ENCODE measurements around the gene AIP. TPM values are rescaled to one million over a fixed set of nuclear protein-coding genes. Genes with fewer than 3 reads are reported as not detected.

Gene AIP
- 42.7 to 46.9 TPM (median 43.8 TPM) in 5 replicates for total RNA-seq (2022; extraction: Qiagen RNA extraction)

DNA sequence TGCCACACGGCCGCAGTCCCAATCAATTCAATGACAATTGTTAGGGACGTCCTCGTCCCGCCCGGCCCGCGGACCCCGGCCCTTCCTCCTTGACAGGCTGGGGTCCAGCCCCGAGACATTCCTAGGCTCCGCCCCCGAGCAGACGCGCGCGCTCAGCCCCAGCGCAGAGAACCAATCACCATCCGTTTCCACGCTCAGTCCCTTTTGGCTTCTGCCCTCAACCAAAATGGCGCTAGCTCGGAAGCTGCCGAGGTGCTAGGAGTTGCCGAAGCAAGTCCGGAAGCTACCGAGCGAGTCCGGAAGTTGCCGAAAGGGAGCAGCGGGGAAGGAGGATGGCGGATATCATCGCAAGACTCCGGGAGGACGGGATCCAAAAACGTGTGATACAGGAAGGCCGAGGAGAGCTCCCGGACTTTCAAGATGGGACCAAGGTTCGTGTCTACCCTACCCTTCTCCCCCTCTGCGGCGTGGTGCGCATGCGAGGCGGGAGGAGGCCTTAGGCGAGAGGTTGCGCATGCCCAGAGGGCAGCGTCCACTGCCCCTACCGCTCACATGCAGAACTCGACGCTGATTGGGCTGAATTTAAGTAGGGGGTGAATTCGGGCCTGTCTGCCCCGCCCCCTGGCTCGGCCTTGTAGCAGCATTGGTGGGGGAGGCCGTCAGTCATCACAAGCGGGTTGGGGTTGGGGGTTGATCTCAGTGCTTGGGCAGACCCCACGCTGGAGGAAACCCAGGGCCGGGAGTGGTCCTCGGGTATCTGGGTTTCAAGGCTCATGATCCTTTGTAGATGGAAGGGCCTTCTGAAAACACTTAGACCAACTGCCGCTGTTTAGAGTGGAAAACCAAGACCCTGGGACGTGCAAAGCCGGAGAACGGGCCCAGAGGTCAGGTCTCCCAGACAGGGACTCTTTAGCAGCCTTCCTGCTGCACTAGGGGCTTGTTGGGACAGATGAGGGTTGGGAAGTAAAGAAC lies at the start of gene AIP:
TSS of gene AIP (plus strand) at position 200 of the 972 bp plus-strand sequence. CDS start at position 333, 133 bp downstream.

DNA sequence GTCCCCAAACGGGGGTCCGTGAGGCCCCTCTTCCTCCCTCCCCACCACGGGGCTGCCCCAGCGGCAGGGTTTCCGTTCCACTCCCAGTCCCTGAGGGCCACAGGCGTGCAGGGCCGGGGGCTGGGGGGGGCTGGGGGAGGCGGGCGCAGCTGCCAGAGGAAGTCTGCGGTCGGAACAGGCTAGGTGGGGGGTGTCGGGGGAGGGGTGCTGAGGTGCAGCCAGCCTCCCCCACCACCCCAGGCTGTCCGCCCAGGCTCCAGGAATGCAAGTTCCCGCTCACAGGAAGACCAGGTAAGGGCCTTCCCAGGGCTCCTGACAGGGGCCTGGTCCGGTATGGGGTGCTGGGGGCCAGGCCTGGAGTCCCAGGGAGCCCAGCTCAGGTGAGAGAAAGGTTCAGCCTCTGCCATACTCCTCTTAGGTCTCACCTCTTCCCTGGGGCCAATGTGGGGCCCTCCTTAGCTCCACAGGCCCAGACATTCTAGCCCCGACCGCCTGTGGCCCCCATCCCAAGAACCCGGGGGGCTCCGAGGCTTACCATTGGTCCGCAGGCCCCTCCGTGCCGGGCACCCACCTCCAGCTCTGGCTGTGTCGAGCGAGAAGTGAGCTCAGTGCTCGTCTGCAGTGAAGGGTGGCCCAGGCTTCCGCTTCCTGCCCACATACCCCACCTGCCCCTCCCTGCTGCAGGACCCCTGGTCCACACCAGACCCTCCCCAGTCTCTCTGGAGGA lies 45.6 kb upstream of the AIP start, which contains the start of gene PTPRCAP:
TSS of gene PTPRCAP (minus strand) at position 601 of the 727 bp plus-strand sequence. CDS start at position 538, 63 bp downstream.

DNA sequence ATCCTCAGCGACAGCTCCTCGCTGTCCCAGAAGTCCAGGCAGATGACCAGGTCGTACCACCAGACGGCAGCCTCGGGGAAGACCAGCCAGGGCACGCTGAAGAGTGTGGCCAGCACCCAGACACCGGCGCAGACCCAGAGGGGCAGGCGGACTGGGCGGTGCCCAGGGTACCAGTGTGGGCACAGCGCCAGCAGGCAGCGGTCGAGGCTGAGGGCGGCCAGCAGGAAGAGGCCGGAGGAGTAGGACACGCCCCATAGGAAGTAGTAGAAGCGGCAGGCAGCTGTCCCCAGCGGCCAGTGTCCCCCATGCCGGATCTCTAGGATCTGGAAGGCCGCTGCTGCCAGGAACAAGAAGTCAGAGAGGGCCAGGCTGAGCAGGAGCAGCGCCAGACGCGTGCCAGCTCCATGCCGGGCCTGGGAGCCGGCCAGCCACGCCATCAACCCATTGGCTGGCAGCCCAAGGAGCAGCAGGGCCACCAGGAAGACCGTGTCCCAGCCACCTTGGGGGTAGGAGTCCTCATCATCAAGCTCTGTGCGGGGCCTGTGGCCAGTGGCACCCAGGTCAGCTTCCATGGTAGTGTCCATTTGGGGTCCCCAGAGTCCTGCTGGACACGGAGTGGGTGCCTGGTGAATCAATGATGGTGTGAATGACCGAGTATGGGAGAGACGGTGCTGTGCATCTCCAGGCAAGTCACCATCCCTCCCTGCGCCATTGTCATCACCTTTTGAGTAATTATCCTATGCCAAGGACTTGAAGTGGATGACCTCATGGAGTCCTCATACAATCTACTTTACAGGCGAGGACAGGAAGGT lies 30.5 kb upstream of the AIP start, which contains the start of gene GPR152:
TSS of gene GPR152 (minus strand) at position 589 of the 812 bp plus-strand sequence. CDS start at position 584, 5 bp downstream.

DNA sequence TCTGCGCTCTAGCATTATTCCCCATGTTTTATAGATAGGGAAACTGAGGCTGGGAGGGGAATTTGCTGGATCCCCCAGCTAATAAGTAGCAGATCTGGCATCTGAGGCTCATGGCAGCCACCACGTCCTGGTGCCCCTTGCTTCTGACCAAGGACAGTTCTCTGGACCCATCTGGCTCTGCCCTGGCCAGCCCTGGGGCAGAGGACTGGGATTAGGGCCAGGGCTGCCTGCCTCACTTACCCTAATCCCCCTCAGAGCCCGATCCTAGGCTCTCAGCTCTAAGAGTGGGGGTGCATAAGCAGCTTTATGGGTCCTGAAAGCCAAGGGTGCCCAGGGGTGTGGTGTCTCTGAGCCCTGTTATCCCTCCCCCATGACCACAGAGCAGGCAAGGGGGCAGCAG lies 27.8 kb upstream of the AIP start, which contains the start of gene CABP4:
TSS of gene CABP4 (plus strand) at position 301 of the 400 bp plus-strand sequence. CDS start at position 371, 70 bp downstream.

DNA sequence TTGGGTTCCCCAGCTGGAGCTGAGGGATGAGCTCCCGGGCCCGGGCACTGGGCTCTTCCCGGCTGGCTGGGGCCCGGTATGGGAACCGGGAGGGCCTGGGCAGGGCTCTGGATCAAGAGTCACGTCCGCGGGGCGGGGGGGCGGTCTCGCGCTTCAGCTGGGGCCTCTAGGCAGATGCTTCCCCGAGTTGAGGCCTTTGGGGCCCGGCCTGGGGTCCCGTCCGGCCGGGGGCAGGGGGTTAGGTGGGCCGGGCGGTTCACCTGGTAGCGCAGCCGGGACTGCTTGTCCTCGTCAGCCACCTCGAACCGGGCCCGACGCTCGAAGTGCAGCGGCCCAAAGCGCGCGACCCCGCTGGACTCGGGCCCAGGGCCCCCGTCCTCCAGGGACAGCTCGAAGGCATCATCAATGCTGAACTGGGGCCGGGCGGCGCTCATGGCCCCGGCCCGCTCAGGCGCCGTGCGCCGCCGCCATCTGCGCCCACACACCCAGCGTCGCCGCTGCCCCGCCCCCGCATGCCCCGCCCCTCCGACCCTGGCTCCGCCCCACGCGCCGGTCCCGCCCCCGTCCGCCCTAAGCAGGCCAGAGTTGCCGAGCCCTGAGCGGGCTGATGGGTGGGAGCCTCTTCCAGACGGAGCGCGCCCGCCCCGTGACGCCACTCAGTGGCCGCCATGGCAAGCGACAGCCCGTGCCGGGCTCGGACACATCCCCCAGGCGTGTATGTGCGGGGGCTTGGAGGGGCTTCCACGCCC lies 13.9 kb upstream of the AIP start, which contains the start of gene TMEM134:
TSS of gene TMEM134 (minus strand) at position 493 of the 749 bp plus-strand sequence. CDS start at position 434, 59 bp downstream.

DNA sequence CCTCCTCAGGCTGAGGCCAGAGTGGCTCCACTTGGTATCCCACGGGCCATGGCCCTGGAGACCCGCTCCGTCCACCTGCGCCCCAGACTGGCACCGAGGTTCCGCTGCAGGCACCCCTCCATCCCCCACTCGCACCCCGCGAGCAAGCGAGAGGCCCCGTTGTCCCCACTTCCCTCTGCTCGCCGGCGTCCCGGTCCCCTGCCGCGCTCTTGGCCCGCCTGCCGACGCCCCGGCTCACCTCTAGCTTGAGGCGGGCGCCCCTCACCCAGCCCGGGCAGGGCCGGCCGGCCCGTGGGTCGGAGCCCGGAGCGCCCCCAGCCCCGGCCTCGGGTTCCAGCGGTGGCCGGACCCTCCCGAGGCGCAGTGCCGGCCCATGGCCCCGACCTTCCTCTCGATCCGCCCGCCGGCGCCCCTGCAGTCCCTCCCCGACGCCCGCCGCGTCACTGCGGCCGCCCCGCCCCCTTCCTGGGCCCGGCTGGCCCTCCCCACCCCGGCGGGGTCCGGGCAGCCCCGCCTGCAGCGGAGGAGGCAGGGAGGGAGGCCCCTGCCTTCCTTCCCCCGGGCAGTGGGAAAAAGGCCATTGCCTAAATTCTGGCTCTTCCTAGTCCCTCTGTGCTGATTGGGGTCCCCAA lies 22.2 kb downstream of the AIP start, which contains the start of gene PITPNM1:
TSS of gene PITPNM1 (minus strand) at position 414 of the 632 bp plus-strand sequence. CDS start 1,183 bp downstream, outside the sequence.

DNA sequence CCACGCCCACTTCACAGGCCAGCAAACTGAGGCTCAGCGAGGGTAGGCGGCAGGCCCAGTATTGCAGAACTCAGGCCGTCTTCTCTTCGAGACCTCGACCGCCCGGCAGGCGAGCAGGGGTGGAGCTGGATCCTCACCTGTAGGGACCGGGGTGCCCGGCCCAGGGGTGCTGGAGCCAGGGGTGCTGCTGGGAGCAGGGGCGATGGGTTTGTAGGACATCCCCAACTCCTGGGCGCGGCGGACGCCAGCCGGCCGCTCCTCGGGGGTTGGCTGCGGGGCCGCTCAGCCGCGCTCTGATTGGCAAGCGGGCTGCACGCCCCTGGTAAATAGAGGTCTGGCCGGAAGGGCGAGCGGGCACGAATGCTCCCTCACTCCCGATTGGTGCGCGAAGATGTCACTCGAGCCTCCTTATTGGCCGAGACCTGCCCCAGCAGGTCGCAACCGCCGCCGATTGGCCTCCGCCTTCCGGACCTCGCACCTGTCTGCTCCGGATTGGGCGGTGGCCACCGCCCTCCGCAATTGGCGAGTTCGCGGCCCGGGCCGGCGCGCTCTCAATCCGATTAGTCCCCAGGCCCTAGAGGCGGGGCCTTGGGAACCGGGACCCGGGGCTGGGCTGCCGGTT lies 25.1 kb downstream of the AIP start, which contains the start of gene CDK2AP2:
TSS of gene CDK2AP2 (minus strand) at position 299 of the 622 bp plus-strand sequence. CDS start at position 219, 80 bp downstream.

DNA sequence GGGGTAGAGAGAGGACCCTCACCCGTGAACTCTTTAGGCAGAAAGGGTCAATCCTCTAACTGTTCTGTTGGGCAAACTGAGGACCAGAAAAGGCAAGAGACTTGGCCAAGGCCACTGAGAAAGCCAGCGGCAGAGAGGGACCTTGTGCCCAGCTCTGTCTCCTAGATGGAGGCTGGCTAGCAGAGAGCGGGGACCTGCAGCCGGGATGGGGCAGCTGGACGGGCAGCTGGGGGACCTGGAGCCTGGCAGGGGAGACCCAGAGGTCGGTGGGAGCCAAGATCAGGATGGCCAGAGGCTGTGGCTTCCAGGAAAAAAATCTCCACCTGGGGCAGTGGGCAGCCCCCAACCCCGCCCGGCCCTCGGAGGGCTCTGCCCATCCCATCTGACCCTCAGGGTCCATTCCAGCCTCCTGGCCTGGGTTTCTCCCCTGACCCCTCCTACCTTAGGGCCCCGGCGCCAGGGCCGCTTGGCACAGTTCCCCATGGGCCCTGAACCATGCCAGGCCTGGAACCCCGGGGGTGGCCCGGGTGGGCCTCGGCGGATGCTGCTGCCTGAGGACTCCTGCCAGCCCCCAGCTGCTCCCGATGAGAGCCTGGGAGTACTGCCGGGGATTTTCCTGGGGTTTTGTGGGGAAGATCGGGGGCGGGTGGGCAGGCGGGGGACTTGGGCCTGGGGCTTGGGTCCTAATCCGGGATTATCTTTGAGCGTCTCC lies 40.2 kb downstream of the AIP start, which contains the start of gene CABP2:
TSS of gene CABP2 (minus strand) at position 603 of the 712 bp plus-strand sequence. CDS start at position 483, 120 bp downstream.

Other genes starting within 250 kb of the AIP start
- 34.1 to 36.3 TPM (median 34.1 TPM) in 5 replicates for gene GRK2, start 216.6 kb upstream of the AIP start, total RNA-seq (2022; extraction: Qiagen RNA extraction)
- gene ANKRD13D, start 193.7 kb upstream of the AIP start, total RNA-seq (2022; extraction: Qiagen RNA extraction): 20.8 to 26.3 TPM (median 21.8 TPM) in 5 replicates
- 19.1 to 27.8 TPM (median 20.9 TPM) in 5 replicates for gene SSH3, start 179.5 kb upstream of the AIP start, total RNA-seq (2022; extraction: Qiagen RNA extraction)
- 182 to 235 TPM (median 222 TPM) in 5 replicates for gene POLD4, start 129.5 kb upstream of the AIP start, total RNA-seq (2022; extraction: Qiagen RNA extraction)
- 33.7 to 40.0 TPM (median 37.6 TPM) in 5 replicates for gene CLCF1, start 109.4 kb upstream of the AIP start, total RNA-seq (2022; extraction: Qiagen RNA extraction)
- gene RAD9A, start 91.0 kb upstream of the AIP start, total RNA-seq (2022; extraction: Qiagen RNA extraction): 20.5 to 32.2 TPM (median 25.8 TPM) in 5 replicates
- 271 to 298 TPM (median 288 TPM) in 5 replicates for gene PPP1CA, start 81.2 kb upstream of the AIP start, total RNA-seq (2022; extraction: Qiagen RNA extraction)
- gene TBC1D10C, start 78.9 kb upstream of the AIP start, total RNA-seq (2022; extraction: Qiagen RNA extraction): 0.09 to 0.22 TPM (median 0.15 TPM) in 4 of 5 replicates, not detected in the other
- 0.09 to 0.20 TPM (median 0.12 TPM) in 5 replicates for gene CARNS1, start 67.3 kb upstream of the AIP start, total RNA-seq (2022; extraction: Qiagen RNA extraction)
- 47.0 to 52.0 TPM (median 47.7 TPM) in 5 replicates for gene RPS6KB2, start 54.5 kb upstream of the AIP start, total RNA-seq (2022; extraction: Qiagen RNA extraction)
- gene PTPRCAP, start 45.3 kb upstream of the AIP start, total RNA-seq (2022; extraction: Qiagen RNA extraction): 0.17 to 0.37 TPM (median 0.28 TPM) in 5 replicates
- gene CORO1B, start 39.5 kb upstream of the AIP start, total RNA-seq (2022; extraction: Qiagen RNA extraction): 55.7 to 65.2 TPM (median 62.1 TPM) in 5 replicates
- gene GPR152, start 30.3 kb upstream of the AIP start, total RNA-seq (2022; extraction: Qiagen RNA extraction): 0.07 TPM in 1 of 5 replicates, not detected in the others
- not detected in 5 replicates for gene CABP4, start 27.7 kb upstream of the AIP start, total RNA-seq (2022; extraction: Qiagen RNA extraction)
- 42.9 to 66.4 TPM (median 56.2 TPM) in 5 replicates for gene TMEM134, start 13.8 kb upstream of the AIP start, total RNA-seq (2022; extraction: Qiagen RNA extraction)
- 28.4 to 41.3 TPM (median 37.8 TPM) in 5 replicates for gene PITPNM1, start 22.3 kb downstream of the AIP start, total RNA-seq (2022; extraction: Qiagen RNA extraction)
- gene CDK2AP2, start 25.1 kb downstream of the AIP start, total RNA-seq (2022; extraction: Qiagen RNA extraction): 55.4 to 86.7 TPM (median 82.4 TPM) in 5 replicates
- not detected in 5 replicates for gene CABP2, start 40.4 kb downstream of the AIP start, total RNA-seq (2022; extraction: Qiagen RNA extraction)
- gene GSTP1, start 100.8 kb downstream of the AIP start, total RNA-seq (2022; extraction: Qiagen RNA extraction): 1,366 to 1,708 TPM (median 1,625 TPM) in 5 replicates
- gene NDUFV1, start 123.9 kb downstream of the AIP start, total RNA-seq (2022; extraction: Qiagen RNA extraction): 138 to 151 TPM (median 143 TPM) in 5 replicates
- gene NUDT8, start 146.9 kb downstream of the AIP start, total RNA-seq (2022; extraction: Qiagen RNA extraction): 6.7 to 15.0 TPM (median 12.2 TPM) in 5 replicates
- gene TBX10, start 156.7 kb downstream of the AIP start, total RNA-seq (2022; extraction: Qiagen RNA extraction): not detected in 5 replicates
- gene ACY3, start 167.7 kb downstream of the AIP start, total RNA-seq (2022; extraction: Qiagen RNA extraction): 0.78 to 1.9 TPM (median 1.2 TPM) in 5 replicates
- 0.03 TPM in 1 of 5 replicates, not detected in the others for gene ALDH3B2, start 191.6 kb downstream of the AIP start, total RNA-seq (2022; extraction: Qiagen RNA extraction)